T-cell (primary cell): Measurements from ENCODE around the gene AKT1. TPM values are rescaled to one million over a fixed set of nuclear protein-coding genes. Genes with fewer than 3 reads are reported as not detected.
"Not testable (repeated sequence)": the region's sequence is repeated elsewhere in the genome, so short reads cannot be mapped to it uniquely, and the experiment has no call there.

Experiments used
- ATAC-seq, 4 experiments: fragments of 200-7000 bp in 3 of 4; fragments of 150-1000 bp in 1 of 4; cut with Tn5 transposase; replicated peaks in 1 of 4; 1 replicate in 3 of 4; 2 replicates in 1 of 4; pipeline ENCODE4 v1.10.0; 2021; ENCODE audit warnings: moderate library complexity in 3 of 4, mild to moderate bottlenecking in 2 of 4, moderate number of reproducible peaks in 1 of 4
- CTCF ChIA-PET, 2 donors: fragments of 300-600 bp; sonication (Branson Sonifier 250); formaldehyde crosslinking; loops; one replicate each; lab custom pipeline; 2022; ENCODE audit warnings: antibody characterized with exemption in 2 of 2; lab: Charles Lee
- POLR2A ChIA-PET, 2 donors: fragments of 300-600 bp; sonication (Branson Sonifier 250); formaldehyde crosslinking; loops; one replicate each; lab custom pipeline; 2022; ENCODE audit warnings: antibody characterized with exemption in 2 of 2; lab: Charles Lee
- DNase-seq, 35 experiments: peaks; one replicate each; pipeline versions ENCODE4 v3.0.0 to v3.0.0-alpha.2; 2013 to 2023
- H3K27ac ChIP-seq: one replicate; pipeline ENCODE4 v1.5.1; 2013; ENCODE audit warnings: low read length
- H3K27me3 ChIP-seq, 2 experiments: replicated peaks in 1 of 2; 1 replicate in 1 of 2; 2 replicates in 1 of 2; pipeline versions ENCODE4 v1.6.1 to v1.7.0; 2013; ENCODE audit warnings: low read length in 1 of 2, mixed read lengths in 1 of 2; ENCODE audit not compliant: control insufficient read depth in 2 of 2, insufficient read depth in 2 of 2; ENCODE audit errors: extremely low read depth in 1 of 2
- H3K36me3 ChIP-seq, 2 donors: 1 replicate in 1 of 2; 2 replicates in 1 of 2; pipeline versions ENCODE4 v1.6.1 to v1.7.0; 2013; ENCODE audit warnings: low read length in 1 of 2; ENCODE audit not compliant: control insufficient read depth in 2 of 2, insufficient read depth in 1 of 2; ENCODE audit errors: extremely low read depth in 1 of 2
- H3K4me1 ChIP-seq, 2 experiments: 1 replicate in 1 of 2; 2 replicates in 1 of 2; pipeline versions ENCODE4 v1.6.1 to v1.7.0; 2013; ENCODE audit warnings: low read length in 2 of 2, mixed read lengths in 1 of 2; ENCODE audit not compliant: insufficient read depth in 2 of 2, control insufficient read depth in 1 of 2; ENCODE audit errors: extremely low read depth in 1 of 2
- H3K4me3 ChIP-seq, 2 donors: 1 replicate in 1 of 2; 2 replicates in 1 of 2; pipeline versions ENCODE4 v1.5.1 to v1.7.0; 2013; ENCODE audit warnings: mild to moderate bottlenecking in 2 of 2, low read length in 1 of 2, moderate library complexity in 1 of 2; ENCODE audit not compliant: control insufficient read depth in 1 of 2; ENCODE audit errors: extremely low read depth in 1 of 2
- H3K9me3 ChIP-seq: 2 replicates; pipeline ENCODE4 v1.7.0; 2013
- H3K27ac Mint-ChIP-seq, 2 donors: one replicate each; pipeline ENCODE4 v1.8.0; 2020 to 2021; ENCODE audit warnings: mild to moderate bottlenecking in 2 of 2, mixed read lengths in 2 of 2
- H3K27me3 Mint-ChIP-seq, 2 donors: one replicate each; pipeline ENCODE4 v1.8.0; 2021 to 2022; ENCODE audit warnings: mixed read lengths in 2 of 2
- H3K36me3 Mint-ChIP-seq: one replicate; pipeline ENCODE4 v1.8.0; 2021; ENCODE audit warnings: mixed read lengths
- H3K4me1 Mint-ChIP-seq, 3 donors: one replicate each; pipeline ENCODE4 v1.8.0; 2020 to 2022; ENCODE audit warnings: mixed read lengths in 3 of 3, mild to moderate bottlenecking in 1 of 3
- H3K4me3 Mint-ChIP-seq, 3 donors: one replicate each; pipeline ENCODE4 v1.8.0; 2020 to 2022; ENCODE audit warnings: mild to moderate bottlenecking in 3 of 3, mixed read lengths in 3 of 3, moderate library complexity in 3 of 3
- H3K9me3 Mint-ChIP-seq, 3 donors: one replicate each; pipeline ENCODE4 v1.8.0; 2020 to 2022; ENCODE audit warnings: mixed read lengths in 3 of 3
- WGBS: methylation state at CpG from one replicate; pipeline ENCODE4 v1.1.5; 2013; ENCODE audit warnings: missing lambda C conversion rate; ENCODE audit not compliant: insufficient coverage; 5-methylcytosine and 5-hydroxymethylcytosine counted together
- total RNA-seq, 35 experiments: library from RNA in 6 of 35; stranded (reverse) in 6 of 35; fragments of 120-200 nt in 1 of 35; gene quantifications; one replicate each; pipeline versions ENCODE4 v1.2.1 to v1.2.4 and lab custom pipeline; 2013 to 2026

The AKT1 gene
- total RNA-seq, 5 donors from 2014 or later (not counting 1 experiment from before 2014, with no cell fraction given), result 68.4 to 113 (median 99.7) TPM

- no peaks in the 10 kb centered on the region for H3K9me3 ChIP-seq
- H3K9me3 Mint-ChIP-seq, result peaks cover 0 to 7% (median 0%) of the 10 kb centered on the region in 3 donors
- POLR2A ChIA-PET, result no interaction called here
- no peak overlapping the region for H3K4me3 ChIP-seq
- no peak overlapping the region for H3K27ac Mint-ChIP-seq
- H3K4me1 Mint-ChIP-seq, result peaks cover 11 to 23% (median 17%) of the 10 kb centered on the region in 3 donors
- H3K4me3 Mint-ChIP-seq, result no peak overlapping the region
- DNase-seq (no peak), ATAC-seq (no peak)
- peaks cover 0 to 17% of the 10 kb centered on the region in 2 experiments for H3K4me1 ChIP-seq
- H3K27me3 ChIP-seq, result peaks cover 0 to 3% of the 10 kb centered on the region in 2 experiments
- peaks cover 0 to 7% of the 10 kb centered on the region in 2 donors for H3K27me3 Mint-ChIP-seq
- WGBS, result 82% methylated on average over 10 of the region's 22 CpGs
- H3K36me3 ChIP-seq, result no peaks in the 10 kb centered on the region
- CTCF ChIA-PET, result interaction anchor here in 1 of 2 donors (0.5 to 1.3 kb wide), 3 partner anchors 14 to 52 kb away, joined by 3 to 6 read pairs (median 3); no protein-coding TSS in a partner anchor
- no peaks in the 10 kb centered on the region for H3K36me3 Mint-ChIP-seq
- no peak overlapping the region for H3K27ac ChIP-seq
Measured at GRCh38 chr14:104820669-104821228, 25.2 kb upstream of the AKT1 start.

- Histone ChIP-seq H3K9me3 (no peaks in the 10 kb centered on the region), H3K27me3 (no peaks in the 10 kb centered on the region), H3K27ac (no peak overlapping the region), H3K4me3 (no peak overlapping the region), H3K36me3 (no peaks in the 10 kb centered on the region), H3K4me1 (peaks cover 0 to 25% of the 10 kb centered on the region in 2 experiments)
- ATAC-seq (no peak), DNase-seq (no peak)
- peaks cover 9 to 12% (median 10%) of the 10 kb centered on the region in 3 donors for H3K4me1 Mint-ChIP-seq
- H3K9me3 Mint-ChIP-seq, result peaks cover 0 to 1% (median 0%) of the 10 kb centered on the region in 3 donors
- CTCF ChIA-PET, result no interaction called here
- H3K36me3 Mint-ChIP-seq, result no peaks in the 10 kb centered on the region
- no peak overlapping the region for H3K4me3 Mint-ChIP-seq
- WGBS, result 97% methylated on average over 8 of the region's 12 CpGs
- POLR2A ChIA-PET, result no interaction called here
- H3K27me3 Mint-ChIP-seq, result no peaks in the 10 kb centered on the region
- no peak overlapping the region for H3K27ac Mint-ChIP-seq
Measured at GRCh38 chr14:104819361-104819781, 23.8 kb upstream of the AKT1 start.

GRCh38 chr14:104818714-104819161, 23.2 kb upstream of the AKT1 start:
- no peaks in the 10 kb centered on the region for H3K9me3 ChIP-seq
- H3K4me1 ChIP-seq, result peaks cover 0 to 26% of the 10 kb centered on the region in 2 experiments
- H3K27ac ChIP-seq, result no peak overlapping the region
- Mint-ChIP-seq H3K36me3 (no peaks in the 10 kb centered on the region), H3K9me3 (no peaks in the 10 kb centered on the region), H3K4me1 (peaks cover 14 to 15% (median 14%) of the 10 kb centered on the region in 3 donors), H3K27ac (no peak overlapping the region), H3K4me3 (no peak overlapping the region), H3K27me3 (no peaks in the 10 kb centered on the region)
- WGBS, result 96% methylated on average over 9 of the region's 9 CpGs
- no peak overlapping the region for H3K4me3 ChIP-seq
- ChIA-PET CTCF (no interaction called here), POLR2A (no interaction called here)
- H3K27me3 ChIP-seq, result no peaks in the 10 kb centered on the region
- ATAC-seq (no peak), DNase-seq (no peak)
- H3K36me3 ChIP-seq, result no peaks in the 10 kb centered on the region

- Histone ChIP-seq H3K4me1 (peaks cover 0 to 26% of the 10 kb centered on the region in 2 experiments), H3K9me3 (no peaks in the 10 kb centered on the region), H3K36me3 (no peaks in the 10 kb centered on the region), H3K27me3 (no peaks in the 10 kb centered on the region), H3K4me3 (no peak overlapping the region), H3K27ac (no peak overlapping the region)
- Mint-ChIP-seq H3K9me3 (no peaks in the 10 kb centered on the region), H3K27me3 (no peaks in the 10 kb centered on the region), H3K36me3 (no peaks in the 10 kb centered on the region), H3K4me1 (peaks cover 14 to 19% (median 17%) of the 10 kb centered on the region in 3 donors), H3K4me3 (peak overlapping the region in 1 of 3 donors; percentile 86), H3K27ac (peak overlapping the region; percentile 23 to 44)
- no peak for DNase-seq
- ChIA-PET POLR2A (no interaction called here), CTCF (no interaction called here)
- ATAC-seq, result no peak
- WGBS, result 100% methylated on average over 3 of the region's 8 CpGs
Measured at GRCh38 chr14:104817930-104818713, 22.6 kb upstream of the AKT1 start.

- Mint-ChIP-seq H3K4me3 (peak overlapping the region; percentile 86 to 90 (median 87)), H3K4me1 (peaks cover 14 to 19% (median 19%) of the 10 kb centered on the region in 3 donors), H3K27ac (peak overlapping the region; percentile 90 to 92), H3K27me3 (no peaks in the 10 kb centered on the region), H3K9me3 (no peaks in the 10 kb centered on the region), H3K36me3 (no peaks in the 10 kb centered on the region)
- Histone ChIP-seq H3K4me3 (peak overlapping the region; percentile 63 to 71), H3K4me1 (peaks cover 0 to 26% of the 10 kb centered on the region in 2 experiments), H3K9me3 (no peaks in the 10 kb centered on the region), H3K27ac (peak overlapping the region; percentile 76), H3K27me3 (no peaks in the 10 kb centered on the region), H3K36me3 (no peaks in the 10 kb centered on the region)
- ChIA-PET CTCF (no interaction called here), POLR2A (no interaction called here)
- ATAC-seq (peak in 1 of 4 experiments; percentile 1), DNase-seq (no peak)
- WGBS, result 0% methylated on average over 3 of the region's 8 CpGs
Measured at GRCh38 chr14:104816616-104816884, 21.0 kb upstream of the AKT1 start.

- H3K9me3 Mint-ChIP-seq, ATAC-seq, DNase-seq, H3K27ac ChIP-seq, H3K9me3 ChIP-seq, H3K27me3 ChIP-seq, POLR2A ChIA-PET, H3K36me3 ChIP-seq, CTCF ChIA-PET, H3K36me3 Mint-ChIP-seq, H3K27me3 Mint-ChIP-seq: not testable (repeated sequence)
- 89% methylated on average over 8 of the region's 15 CpGs for WGBS
- Mint-ChIP-seq H3K4me1 (peaks cover 14 to 19% (median 19%) of the 10 kb centered on the region in 3 donors), H3K27ac (peak overlapping the region in 1 of 2 donors; percentile 93), H3K4me3 (peak overlapping the region; percentile 86 to 90 (median 87))
- peaks cover 0 to 26% of the 10 kb centered on the region in 2 experiments for H3K4me1 ChIP-seq
- H3K4me3 ChIP-seq, result peak overlapping the region in 1 of 2 donors; percentile 71
Measured at GRCh38 chr14:104814701-104815100, 19.2 kb upstream of the AKT1 start.
